GM23248 (cell line): Measurements from ENCODE around the gene OR13J1.

Experiments
- EZH2 ChIP-seq: fragments of 200-600 bp; sonication (generic); IDR thresholded peaks from 2 replicates; pipeline ENCODE4 v1.6.1; 2018; ENCODE audit warnings: antibody characterized with exemption, mild to moderate bottlenecking; ENCODE audit not compliant: insufficient read depth, poor library complexity, severe bottlenecking
- EZH2phosphoT487 ChIP-seq: fragments of 200-600 bp; sonication (generic); IDR thresholded peaks from 2 replicates; pipeline ENCODE4 v1.6.1; 2018; ENCODE audit warnings: antibody characterized with exemption, moderate library complexity, mild to moderate bottlenecking, low read depth; ENCODE audit not compliant: insufficient read depth

DNA sequence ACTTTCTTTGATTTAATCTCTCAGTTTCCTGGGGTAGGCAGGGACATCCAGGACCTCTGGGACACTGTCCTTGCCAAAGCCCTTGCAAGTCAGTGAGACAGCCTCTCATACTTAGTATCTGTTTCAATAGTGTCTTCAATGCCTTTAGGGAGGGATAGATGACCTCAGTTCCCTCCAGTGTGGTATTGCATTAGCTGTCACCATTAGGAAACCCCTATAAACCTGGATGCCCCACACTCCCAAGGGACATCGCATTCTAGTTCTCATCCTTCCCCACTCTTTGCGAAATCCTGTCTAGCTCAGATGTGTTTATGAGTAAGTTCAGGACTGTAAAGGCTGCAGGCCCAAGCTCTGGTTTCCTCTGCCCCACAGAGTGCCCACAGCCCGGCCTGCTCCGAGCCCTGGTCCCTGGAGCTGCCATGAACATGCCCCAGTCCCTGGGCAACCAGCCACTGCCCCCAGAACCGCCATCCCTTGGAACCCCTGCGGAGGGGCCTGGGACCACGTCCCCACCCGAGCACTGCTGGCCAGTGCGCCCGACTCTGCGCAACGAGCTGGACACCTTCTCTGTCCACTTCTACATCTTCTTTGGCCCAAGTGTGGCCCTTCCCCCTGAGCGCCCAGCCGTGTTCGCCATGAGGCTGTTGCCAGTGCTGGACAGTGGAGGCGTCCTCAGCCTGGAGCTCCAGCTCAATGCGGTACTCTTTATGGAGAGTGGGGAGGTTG lies 28.0 kb downstream of the OR13J1 start:
- TF ChIP-seq EZH2phosphoT487: no peak
- TF ChIP-seq EZH2: no peak
